Fibroblast of mammary gland (primary cell): Measurements from ENCODE around the gene SERPINB7.

ENCODE experiments used
- DNase-seq: peaks from one replicate; pipeline ENCODE4 v3.0.0-alpha.2; 2010; ENCODE audit warnings: low read depth
- H3K4me3 ChIP-seq: 2 replicates; pipeline ENCODE4 v1.5.1; 2011; ENCODE audit warnings: low read depth, mild to moderate bottlenecking, low read length, moderate library complexity; ENCODE audit not compliant: control insufficient read depth
- CTCF ChIP-seq: conservative IDR thresholded peaks from 2 replicates; pipeline ENCODE4 v1.5.1; 2011; ENCODE audit warnings: low read depth, low read length, inconsistent platforms; ENCODE audit not compliant: control insufficient read depth, insufficient read depth

The SERPINB7 gene

GRCh38 chr18:63775166-63775730, at the start of gene SERPINB7:
SERPINB7 (plus strand) TSS chr18:63775418; CDS start chr18:63782373, 6,955 bp downstream.
- peak; percentile 93 for DNase-seq
- no peak for TF ChIP-seq CTCF
- H3K4me3 ChIP-seq: no peak within 1 kb of the TSS

- no peak for DNase-seq
- H3K4me3 ChIP-seq: no peak overlapping the region
- TF ChIP-seq CTCF: no peak
Observed at GRCh38 chr18:63725682-63726480, 49.3 kb upstream of the SERPINB7 start.

GRCh38 chr18:63730773-63731172, 44.4 kb upstream of the SERPINB7 start:
- no peak for DNase-seq
- TF ChIP-seq CTCF: no peak
- no peak overlapping the region for H3K4me3 ChIP-seq

- no peak overlapping the region for H3K4me3 ChIP-seq
- no peak for DNase-seq
- no peak for TF ChIP-seq CTCF
Observed at GRCh38 chr18:63731215-63731614, 44.0 kb upstream of the SERPINB7 start.

- peak; percentile 25 for DNase-seq
- no peak for TF ChIP-seq CTCF
- H3K4me3 ChIP-seq: no peak overlapping the region
Observed at GRCh38 chr18:63736876-63737275, 38.3 kb upstream of the SERPINB7 start.

- no peak overlapping the region for H3K4me3 ChIP-seq
- TF ChIP-seq CTCF: peak; percentile 73
- DNase-seq: peak; percentile 64
Observed at GRCh38 chr18:63741769-63742168, 33.4 kb upstream of the SERPINB7 start.
